Right lung (tissue), 5 donors: ENCODE measurements around the gene ZNF638. TPM values are rescaled to one million over a fixed set of nuclear protein-coding genes. Genes with fewer than 3 reads are reported as not detected.
"Not testable (repeated sequence)": the region's sequence is repeated elsewhere in the genome, so short reads cannot be mapped to it uniquely, and the experiment has no call there.

Experiments used
- DNase-seq, 2 donors: peaks; one replicate each; pipeline ENCODE4 v3.0.0-alpha.2; 2013
- polyA plus RNA-seq, 5 donors: library from polyadenylated mRNA; unstranded; fragments of 120-200 nt; gene quantifications; one replicate each; pipeline versions ENCODE4 v1.2.1 to v1.2.3, GENCODE V29; 2013; ENCODE audit warnings: inconsistent platforms in 1 of 5, low replicate concordance in 1 of 5; ENCODE audit not compliant: insufficient read length in 5 of 5, insufficient read depth in 1 of 5

Gene ZNF638
- polyA plus RNA-seq, 5 donors: 184 to 264 (median 246) TPM

- DNase-seq: no peak
Measured at GRCh38 chr2:71330585-71331330, 824 bp upstream of the ZNF638 start.

- not testable (repeated sequence) for DNase-seq
Measured at GRCh38 chr2:71331331-71331580, 326 bp upstream of the ZNF638 start.

DNA sequence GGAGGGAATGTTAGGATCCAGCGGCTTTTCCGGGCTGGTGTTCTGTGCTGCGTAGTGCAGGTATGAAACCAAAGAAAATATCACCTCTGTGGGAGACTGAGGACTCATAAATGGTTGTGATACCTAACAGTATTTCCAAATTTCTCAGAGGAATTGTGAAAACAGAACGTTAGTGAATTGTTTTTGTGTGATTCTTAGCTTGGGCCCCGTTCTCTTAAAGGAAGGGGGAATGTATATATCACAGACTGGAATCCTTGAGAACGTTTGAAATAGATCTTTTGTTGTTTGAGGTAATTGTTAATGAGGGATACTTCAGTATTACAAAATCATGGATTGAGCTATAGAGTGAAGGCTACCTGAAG, 834 bp downstream of the ZNF638 start:
- DNase-seq: no peak

DNA sequence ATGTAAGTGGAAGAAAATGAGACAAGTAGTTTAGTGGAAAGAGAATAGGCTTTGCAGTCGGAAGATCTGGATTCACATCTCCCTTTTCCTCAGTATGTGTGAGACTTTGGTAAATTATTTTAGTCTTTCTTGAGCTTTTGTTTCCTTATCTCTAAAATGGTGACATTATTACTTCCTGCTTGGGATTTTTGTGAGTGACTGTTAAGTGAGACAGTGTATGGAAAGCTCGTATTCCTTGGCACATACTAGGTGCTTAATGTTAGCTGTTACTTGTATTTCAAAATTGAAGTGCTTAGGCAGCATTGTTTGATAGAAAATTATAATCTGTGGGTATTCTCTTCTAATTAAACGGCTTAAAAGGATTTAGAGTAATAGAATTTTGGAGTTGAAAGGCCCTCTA, 2.0 kb downstream of the ZNF638 start:
- DNase-seq: no peak

DNA sequence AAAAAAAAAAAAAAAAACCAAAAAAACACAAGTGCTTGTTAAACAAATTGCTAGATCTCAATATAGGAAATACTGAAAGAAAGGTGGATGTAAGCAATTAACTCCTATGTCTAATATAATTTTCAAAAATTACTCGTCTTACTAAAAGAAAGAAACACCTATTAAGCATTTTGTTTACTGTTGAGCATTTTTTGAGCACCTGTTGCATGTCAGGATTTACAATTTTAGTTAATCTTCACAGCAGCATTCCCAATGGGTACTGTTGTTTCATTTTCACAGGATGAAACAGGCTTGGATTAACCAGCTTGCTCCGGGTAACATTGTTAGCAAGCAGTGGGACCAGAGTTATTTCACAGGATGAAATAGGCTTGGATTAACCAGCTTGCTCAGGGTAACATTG, 4.8 kb downstream of the ZNF638 start:
- DNase-seq: no peak

DNA sequence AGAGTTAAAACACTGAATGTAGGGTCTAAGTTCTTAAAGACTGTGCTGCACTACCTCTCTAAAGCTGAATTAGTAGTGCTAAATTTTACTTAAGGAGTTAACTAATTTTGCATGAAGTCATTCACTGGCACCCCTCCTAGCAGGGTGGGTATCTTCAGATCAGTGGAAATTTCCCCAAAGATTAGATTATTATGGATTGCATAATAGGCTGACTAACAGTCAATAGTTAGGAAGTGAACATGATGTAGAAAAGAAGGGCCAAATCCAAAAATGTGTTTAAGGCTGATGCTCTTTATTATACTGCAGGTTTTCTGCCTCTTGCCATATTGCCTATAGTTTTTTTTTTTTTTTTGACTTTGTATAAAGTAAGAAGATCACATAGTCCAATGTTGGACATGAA, 5.2 kb downstream of the ZNF638 start:
- DNase-seq: no peak

DNA sequence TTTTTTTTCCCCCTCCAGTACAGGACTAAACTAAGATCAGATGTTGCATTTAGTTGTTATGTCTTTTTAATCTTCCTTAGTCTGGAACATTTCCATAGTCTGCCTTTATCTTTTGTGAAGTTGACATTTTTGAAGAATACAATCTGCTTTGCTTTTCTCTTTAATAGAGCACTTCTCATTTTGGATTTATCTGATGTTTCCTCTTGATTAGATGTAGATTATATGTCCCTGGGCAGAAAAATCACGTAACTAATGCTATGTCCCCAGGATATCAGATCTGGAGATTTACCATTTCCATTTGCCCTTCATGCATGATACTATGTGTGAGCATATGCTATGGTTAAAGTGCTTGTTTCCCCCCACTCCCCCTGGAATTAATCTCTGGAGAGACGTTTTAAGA, 6.2 kb downstream of the ZNF638 start:
- DNase-seq: no peak

GRCh38 chr2:71339685-71340084, 8.1 kb downstream of the ZNF638 start:
- no peak for DNase-seq

- no peak for DNase-seq
Measured at GRCh38 chr2:71340176-71340575, 8.6 kb downstream of the ZNF638 start.

DNA sequence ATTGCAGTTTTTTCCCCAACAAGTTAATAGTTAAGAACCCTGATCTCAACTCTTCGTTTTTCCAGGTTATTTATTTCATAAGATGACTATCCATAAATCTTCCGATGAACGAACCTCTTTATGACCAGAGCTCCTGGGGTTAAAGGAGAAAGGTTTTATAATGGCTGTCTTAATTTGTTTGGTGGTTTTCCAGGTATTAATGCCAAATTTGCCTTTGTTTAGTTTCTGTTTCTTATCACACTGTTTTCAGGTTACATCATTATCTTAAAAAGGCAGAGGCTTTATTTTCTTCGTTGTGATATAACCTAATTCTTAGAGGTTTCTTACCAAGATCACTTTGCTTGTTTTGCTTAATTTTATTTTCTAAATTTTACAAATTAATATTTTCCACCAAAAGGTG, 10.1 kb downstream of the ZNF638 start:
- no peak for DNase-seq

GRCh38 chr2:71346065-71346464, 14.5 kb downstream of the ZNF638 start:
- DNase-seq: no peak

GRCh38 chr2:71347517-71347916, 15.9 kb downstream of the ZNF638 start:
- DNase-seq: no peak

GRCh38 chr2:71348302-71348701, 16.7 kb downstream of the ZNF638 start:
- DNase-seq: no peak

- DNase-seq: no peak
Measured at GRCh38 chr2:71353248-71353647, 21.7 kb downstream of the ZNF638 start.

DNA sequence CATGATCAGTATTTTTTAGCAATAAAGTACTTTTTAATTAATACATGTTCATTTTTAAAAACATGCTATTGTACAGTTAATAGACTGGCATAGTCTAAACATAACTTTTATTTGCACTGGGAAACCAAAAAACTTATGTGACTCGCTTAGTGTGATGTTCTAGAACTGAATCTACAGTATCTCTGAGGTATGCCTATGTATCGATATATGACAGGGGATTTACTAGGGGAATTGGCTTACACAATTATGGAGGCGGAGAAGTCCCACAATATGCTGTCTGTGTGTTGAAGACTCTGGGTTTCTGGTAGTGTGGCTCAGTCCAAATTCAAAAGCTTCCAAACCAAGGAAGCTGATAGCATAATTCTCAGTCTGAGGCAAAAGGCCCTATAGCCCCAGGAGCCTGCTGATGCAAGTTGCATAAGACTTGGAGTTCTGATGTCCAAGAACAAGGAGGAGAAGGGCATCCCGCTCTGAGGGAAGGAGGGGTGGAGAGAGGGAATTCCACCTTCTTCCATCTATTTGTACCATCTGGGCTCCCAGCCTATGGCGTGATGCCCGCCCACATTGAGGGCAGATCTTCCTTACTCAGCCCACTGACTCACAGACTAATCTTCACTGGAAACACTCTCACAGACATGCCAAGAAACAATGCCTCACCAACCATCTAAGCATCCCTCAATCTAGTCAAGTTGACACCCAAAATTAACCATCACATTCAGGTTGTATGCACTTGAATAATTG, 27.5 kb downstream of the ZNF638 start:
- DNase-seq: no peak

DNA sequence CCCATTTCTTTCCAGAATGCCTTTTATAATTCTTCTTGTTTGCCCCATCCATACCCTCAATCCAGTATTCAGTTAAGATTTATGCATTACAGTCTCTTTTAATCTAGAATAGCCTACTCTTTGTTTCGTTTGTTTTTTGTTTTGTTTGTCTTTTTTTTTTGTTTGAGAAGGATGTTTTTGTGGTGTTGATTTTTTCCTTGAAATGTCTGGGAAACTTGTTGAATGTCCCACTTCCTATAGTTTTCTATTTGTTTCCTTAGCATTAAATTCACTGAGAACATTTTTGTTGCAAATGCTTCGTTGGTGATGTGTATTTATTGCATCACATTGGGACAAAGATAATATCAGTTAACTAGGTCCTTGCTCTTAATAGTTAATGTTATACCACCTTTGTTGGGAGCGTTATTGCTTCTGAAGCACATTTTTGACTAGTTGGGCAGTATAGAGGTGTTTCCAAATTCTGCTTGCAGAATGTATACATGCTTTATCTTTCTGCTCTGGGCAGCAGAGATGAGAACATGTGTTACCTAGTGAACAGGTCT, 28.9 kb downstream of the ZNF638 start:
- no peak for DNase-seq

- no peak for DNase-seq
Measured at GRCh38 chr2:71361631-71362030, 30.0 kb downstream of the ZNF638 start.

- DNase-seq: no peak
Measured at GRCh38 chr2:71362447-71362846, 30.9 kb downstream of the ZNF638 start.

DNA sequence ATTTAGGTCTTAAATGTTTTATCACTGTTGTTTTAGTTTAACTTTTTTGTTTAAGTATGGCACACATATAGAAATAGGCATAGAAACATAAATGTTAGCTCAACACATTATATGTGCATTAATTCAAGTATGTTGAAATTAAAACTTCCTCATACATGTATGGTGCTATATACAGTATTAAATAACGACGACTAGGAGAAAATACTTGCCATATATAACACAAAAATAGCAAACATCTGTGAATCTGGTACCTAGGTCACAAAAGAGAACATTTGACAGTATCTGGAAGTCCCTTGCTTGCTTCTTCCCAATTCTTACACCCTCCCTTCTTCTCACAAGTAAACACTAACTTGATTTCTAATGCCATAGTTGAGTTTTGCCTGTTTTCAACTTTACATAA, 38.4 kb downstream of the ZNF638 start:
- DNase-seq: no peak

DNA sequence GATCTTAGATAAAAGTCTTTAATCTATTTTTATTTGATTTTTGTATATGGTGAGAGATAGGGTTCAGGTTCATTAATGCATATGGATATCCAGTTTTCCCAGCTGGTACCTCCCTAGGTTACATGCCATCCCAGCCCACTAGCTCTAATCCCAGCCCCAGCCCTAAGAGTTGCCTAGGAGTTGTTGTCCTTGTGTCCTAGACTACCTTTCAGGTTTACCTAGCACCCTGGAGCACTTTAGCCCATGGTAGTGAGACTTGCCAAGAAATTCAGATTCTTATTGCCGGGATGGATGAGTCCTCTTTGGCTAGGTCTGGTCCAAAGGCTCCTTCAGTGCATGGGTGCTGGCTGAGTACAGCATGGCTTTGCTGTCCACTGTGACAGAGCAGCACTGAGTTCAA, 40.5 kb downstream of the ZNF638 start:
- no peak for DNase-seq

GRCh38 chr2:71379086-71379485, 47.5 kb downstream of the ZNF638 start:
- no peak for DNase-seq

GRCh38 chr2:71380665-71381064, 49.1 kb downstream of the ZNF638 start:
- no peak for DNase-seq

DNA sequence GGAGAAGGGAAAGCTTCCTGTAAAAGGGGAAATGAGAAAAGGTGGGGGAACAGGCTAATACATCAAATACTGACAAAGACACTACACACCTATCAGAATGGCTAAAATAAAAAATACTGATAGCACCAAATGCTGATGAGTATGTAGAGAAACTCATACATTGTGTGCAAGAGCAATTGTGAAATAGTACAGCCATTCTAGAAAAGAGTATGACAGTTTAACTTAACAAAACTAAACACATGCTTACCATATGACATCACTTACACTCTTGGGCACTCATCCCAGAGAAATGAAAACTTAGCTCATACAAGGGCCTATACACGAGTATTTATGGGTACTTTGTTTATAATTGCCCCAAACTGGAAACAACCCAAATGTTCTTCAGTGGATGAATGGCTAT, 53.4 kb downstream of the ZNF638 start:
- no peak for DNase-seq

GRCh38 chr2:71388214-71388613, 56.6 kb downstream of the ZNF638 start:
- no peak for DNase-seq
